ENCODE data around the gene CLASRP.
A peak's percentile ranks its signal among the peaks of the same experiment; 100 is the strongest.

CLASRP gene

GRCh38 chr19:45061965-45062364 is 23.1 kb downstream of the CLASRP start:
- no peak for DNase-seq (ENCODE audit: low read depth)

- DNase-seq (ENCODE audit: low read depth), result no peak
Measured at GRCh38 chr19:45063851-45064801, 25.3 kb downstream of the CLASRP start.

- no peak for DNase-seq (ENCODE audit: low read depth)
Measured at GRCh38 chr19:45066921-45067661, 28.2 kb downstream of the CLASRP start.

- DNase-seq (ENCODE audit: low read depth), result no peak
Measured at GRCh38 chr19:45068041-45068440, 29.2 kb downstream of the CLASRP start.

- DNase-seq (ENCODE audit: low read depth), result no peak
Measured at GRCh38 chr19:45069056-45069455, 30.2 kb downstream of the CLASRP start.

GRCh38 chr19:45070214-45070613 is 31.4 kb downstream of the CLASRP start:
- DNase-seq (ENCODE audit: low read depth), result no peak

- no peak for DNase-seq (ENCODE audit: low read depth)
Measured at GRCh38 chr19:45070861-45071544, 32.2 kb downstream of the CLASRP start.

GRCh38 chr19:45071545-45071938 is 32.7 kb downstream of the CLASRP start:
- DNase-seq (ENCODE audit: low read depth), result no peak

GRCh38 chr19:45071969-45072790 is 33.3 kb downstream of the CLASRP start:
- DNase-seq (ENCODE audit: low read depth), result no peak

GRCh38 chr19:45074744-45075300 is 36.0 kb downstream of the CLASRP start:
- no peak for DNase-seq (ENCODE audit: low read depth)

GRCh38 chr19:45075301-45076028 is 36.6 kb downstream of the CLASRP start:
- peak; percentile 83 for DNase-seq (ENCODE audit: low read depth)

GRCh38 chr19:45076029-45076850 is 37.4 kb downstream of the CLASRP start, which contains the start of gene ZNF296:
ZNF296 (minus strand) TSS chr19:45076478; CDS start chr19:45076373, 105 bp downstream.
- DNase-seq (ENCODE audit: low read depth), result peak; percentile 67

GRCh38 chr19:45076851-45077730 is 38.2 kb downstream of the CLASRP start:
- no peak for DNase-seq (ENCODE audit: low read depth)

- DNase-seq (ENCODE audit: low read depth), result no peak
Measured at GRCh38 chr19:45078390-45079062, 39.7 kb downstream of the CLASRP start.

GRCh38 chr19:45079063-45079910 is 40.4 kb downstream of the CLASRP start, which contains the start of gene GEMIN7:
GEMIN7 (plus strand) TSS chr19:45079260; CDS start chr19:45090115, 10,855 bp downstream.
- DNase-seq (ENCODE audit: low read depth), result peak; percentile 77

- no peak for DNase-seq (ENCODE audit: low read depth)
Measured at GRCh38 chr19:45079911-45080370, 41.1 kb downstream of the CLASRP start.

GRCh38 chr19:45082170-45082569 is 43.3 kb downstream of the CLASRP start:
- no peak for DNase-seq (ENCODE audit: low read depth)

Data from CMK (cell line).